K562 (cell line): ENCODE measurements around the gene ZNF322. TPM values are rescaled to one million over a fixed set of nuclear protein-coding genes. Genes with fewer than 3 reads are reported as not detected.

Experiments
- ATAC-seq: fragments of 200-7000 bp; cut with Tn5 transposase; 3 replicates; pipeline ENCODE4 v1.9.1; 2020; ENCODE audit warnings: moderate library complexity
- BruUV-seq: library from RNA; stranded (reverse); fragments of 400-500 nt; replicated peaks from 2 replicates; lab custom pipeline; 2021; lab: Mats Ljungman, UMichigan
- CTCF ChIA-PET: fragments of 300-600 bp; formaldehyde crosslinking; extraction: SDS; loops from one replicate; lab custom pipeline; 2021; ENCODE audit warnings: low intra/inter-chr PET ratio; lab: Yijun Ruan, JAX
- POLR2A ChIA-PET: fragments of 300-600, 350-650 bp; sonication (Branson Sonifier 250); formaldehyde crosslinking; extraction: SDS; loops from one replicate; lab custom pipeline; 2021; ENCODE audit warnings: antibody characterized with exemption, inconsistent platforms; lab: Yijun Ruan, JAX
- DNase-seq, 4 experiments: peaks; one replicate each; pipeline versions ENCODE4 v3.0.0 to v3.0.0-alpha.2; 2011 to 2018; ENCODE audit warnings: low spot score in 3 of 4, mixed read lengths in 3 of 4; ENCODE audit errors: extremely low read depth in 1 of 4
- FAIRE-seq: peaks from 2 replicates; lab custom pipeline; 2011; peaks lifted over from hg19 to GRCh38; lab: Jason Lieb, UNC
- H2AFZ ChIP-seq: 2 replicates; pipeline ENCODE4 v1.6.0; 2011; ENCODE audit warnings: low read depth, low read length, control low read depth, inconsistent platforms
- H3K27ac ChIP-seq: fragments of 200-600 bp; 3 replicates; pipeline ENCODE4 v1.8.0; 2011; ENCODE audit warnings: low read depth, mild to moderate bottlenecking, control low read depth, inconsistent platforms, low read length, moderate library complexity, mixed read lengths; ENCODE audit errors: extremely low read depth
- H3K27me3 ChIP-seq, 2 experiments: fragments of 300-600 bp in 1 of 2; 2 replicates in 1 of 2; 3 replicates in 1 of 2; pipeline versions ENCODE4 v1.6.0 to v1.8.0; 2011; ENCODE audit warnings: inconsistent platforms in 2 of 2, low read length in 2 of 2, mild to moderate bottlenecking in 1 of 2, mixed read lengths in 1 of 2, moderate library complexity in 1 of 2; ENCODE audit not compliant: control insufficient read depth in 2 of 2, insufficient read depth in 2 of 2
- H3K36me3 ChIP-seq: fragments of 300-600 bp; 3 replicates; pipeline ENCODE4 v1.8.0; 2011; ENCODE audit warnings: mild to moderate bottlenecking, low read length, inconsistent platforms; ENCODE audit not compliant: control insufficient read depth, insufficient read depth
- H3K4me1 ChIP-seq, 2 experiments: fragments of 200-600 bp in 1 of 2; replicated peaks in 1 of 2; 2 replicates in 1 of 2; 3 replicates in 1 of 2; pipeline versions ENCODE4 v1.5.1 to v1.8.0; 2011; ENCODE audit warnings: inconsistent platforms in 2 of 2, low read length in 2 of 2, mild to moderate bottlenecking in 1 of 2, mixed read lengths in 1 of 2, moderate library complexity in 1 of 2; ENCODE audit not compliant: control insufficient read depth in 2 of 2, insufficient read depth in 2 of 2
- H3K4me2 ChIP-seq: 2 replicates; pipeline ENCODE4 v1.6.1; 2011; ENCODE audit warnings: low read length, control low read depth, inconsistent platforms, mixed read lengths; ENCODE audit not compliant: insufficient read depth
- H3K4me3 ChIP-seq: fragments of 200-600 bp; sonication (generic), shearing (Covaris generic); 2 replicates; pipeline ENCODE4 v1.5.1; 2016; ENCODE audit warnings: control low read depth, inconsistent platforms
- H3K79me2 ChIP-seq: fragments of 200-600 bp; 3 replicates; pipeline ENCODE4 v1.8.0; 2011; ENCODE audit warnings: low read length, inconsistent platforms; ENCODE audit not compliant: control insufficient read depth, insufficient read depth
- H3K9ac ChIP-seq, 2 experiments: 2 replicates each; pipeline versions ENCODE4 v1.6.0 to v1.6.1; 2011; ENCODE audit warnings: low read depth in 2 of 2, low read length in 2 of 2, control low read depth in 1 of 2, inconsistent platforms in 1 of 2, mild to moderate bottlenecking in 1 of 2, mixed read lengths in 1 of 2; ENCODE audit not compliant: insufficient read depth in 1 of 2
- H3K9me1 ChIP-seq: one replicate; pipeline ENCODE4 v1.6.0; 2011; ENCODE audit warnings: inconsistent platforms, mild to moderate bottlenecking, low read length, moderate library complexity; ENCODE audit not compliant: control insufficient read depth, insufficient read depth
- H3K9me3 ChIP-seq: replicated peaks from 2 replicates; pipeline ENCODE4 v1.5.1; 2011; ENCODE audit warnings: low read depth, low read length, inconsistent platforms; ENCODE audit not compliant: control insufficient read depth, insufficient read depth
- H4K20me1 ChIP-seq: replicated peaks from 2 replicates; pipeline ENCODE4 v1.6.1; 2011; ENCODE audit warnings: low read length, inconsistent platforms, mixed read lengths; ENCODE audit not compliant: control insufficient read depth, insufficient read depth
- ATF6 ChIP-seq: sonication (generic); formaldehyde crosslinking; IDR thresholded peaks from 2 replicates; pipeline ENCODE4 v1.4.0; 2020; ENCODE audit warnings: mild to moderate bottlenecking, missing genetic modification reagents
- CEBPB ChIP-seq: fragments of 450-650 bp; IDR thresholded peaks from 2 replicates; pipeline ENCODE4 v1.6.1; 2016; ENCODE audit warnings: missing genetic modification characterization, missing compliant biosample characterization
- DACH1 ChIP-seq: fragments of 450-650 bp; IDR thresholded peaks from 2 replicates; pipeline ENCODE4 v1.6.1; 2018; ENCODE audit not compliant: partially characterized antibody
- E2F1 ChIP-seq: sonication (generic); formaldehyde crosslinking; IDR thresholded peaks from 2 replicates; pipeline ENCODE4 v1.8.1; 2023; ENCODE audit warnings: mild to moderate bottlenecking, missing genetic modification reagents, moderate library complexity
- NBN ChIP-seq: fragments of 450-650 bp; IDR thresholded peaks from 2 replicates; pipeline ENCODE4 v1.6.1; 2016; ENCODE audit warnings: low read depth, mild to moderate bottlenecking
- TARDBP ChIP-seq: fragments of 450-650 bp; IDR thresholded peaks from 2 replicates; pipeline ENCODE4 v1.6.1; 2016
- TGIF2 ChIP-seq: sonication (generic); formaldehyde crosslinking; IDR thresholded peaks from 2 replicates; pipeline ENCODE4 v1.8.1; 2022; ENCODE audit warnings: mild to moderate bottlenecking, missing genetic modification reagents, moderate library complexity
- ZBTB8A ChIP-seq: fragments of 450-650 bp; IDR thresholded peaks from 2 replicates; pipeline ENCODE4 v1.6.1; 2018; ENCODE audit warnings: mild to moderate bottlenecking, moderate library complexity; ENCODE audit not compliant: partially characterized antibody
- ZKSCAN8 ChIP-seq: fragments of 200-800 bp; sonication (Bioruptor generic); IDR thresholded peaks from 2 replicates; pipeline ENCODE4 v1.6.1; 2016; ENCODE audit warnings: missing genetic modification characterization, missing compliant biosample characterization
- ZNF668 ChIP-seq: fragments of 250-450 bp; sonication (Bioruptor Pico); IDR thresholded peaks from 2 replicates; pipeline ENCODE4 v1.8.0; 2022; ENCODE audit warnings: mild to moderate bottlenecking, inconsistent platforms
- WGBS: fragments of 100-300 bp; shearing (Covaris generic); methylation state at CpG from one replicate; pipeline ENCODE4 v1.1.6; 2016; ENCODE audit warnings: low coverage, mixed read lengths; ENCODE audit not compliant: insufficient coverage; ENCODE audit errors: missing lambda C conversion rate; 5-methylcytosine and 5-hydroxymethylcytosine counted together
- in situ Hi-C: fragments of 300-500 bp; cut with MboI; formaldehyde crosslinking; loops from 4 replicates; pipeline ENCODE4 v1.15.0; 2018; ENCODE audit warnings: inconsistent platforms, mixed read lengths
- intact Hi-C: fragments of 100-400 bp; cut with micrococcal nuclease; formaldehyde crosslinking; loops from 2 replicates; pipeline ENCODE4 v1.14.2; 2022
- polyA plus RNA-seq, 8 experiments: library from polyadenylated mRNA; depleted of rRNA in 4 of 8; stranded (reverse) in 5 of 8; unstranded in 3 of 8; fragments of >200 nt; fragmentation: Nextera tagmentation in 2 of 8; fragmentation: Illumina TruSeq in 1 of 8; extraction: Ambion mirVana in 2 of 8; extraction: Trizol in 1 of 8; gene quantifications; 2 replicates each; pipeline versions ENCODE4 v1.2.1 to v1.2.3, GENCODE V29; 2011 to 2014; ENCODE audit warnings: inconsistent platforms in 1 of 8, missing spikeins in 1 of 8
- total RNA-seq, 7 experiments: library from RNA; depleted of rRNA in 6 of 7; stranded (reverse); fragments of >200 nt in 6 of 7; fragmentation: Illumina TruSeq in 2 of 7; extraction: Trizol in 2 of 7; gene quantifications; 2 replicates each; pipeline versions ENCODE4 v1.2.1 to v1.2.3, GENCODE V29; 2011 to 2021; ENCODE audit warnings: low replicate concordance in 1 of 7
- TF ChIP-seq, protein P1 (sequence below): IDR thresholded peaks from 2 replicates; pipeline ENCODE4 v1.6.1; 2011; ENCODE audit warnings: borderline replicate concordance, low read depth, mild to moderate bottlenecking, moderate library complexity, low read length; ENCODE audit not compliant: insufficient read depth, poor library complexity, severe bottlenecking
- TF ChIP-seq, protein P2 (sequence below), 2 experiments: fragments of 450-650 bp; IDR thresholded peaks; 2 replicates each; pipeline ENCODE4 v1.6.1; 2018; ENCODE audit warnings: mild to moderate bottlenecking in 2 of 2, low read depth in 1 of 2; ENCODE audit not compliant: partially characterized antibody in 2 of 2

The ZNF322 gene
- total and polyA plus RNA-seq, 9 of the 15 experiments (the other 6 are each of a cell fraction or from before 2014, with no cell fraction given) = 4.7 to 31.2 (median 18.7) TPM

DNA sequence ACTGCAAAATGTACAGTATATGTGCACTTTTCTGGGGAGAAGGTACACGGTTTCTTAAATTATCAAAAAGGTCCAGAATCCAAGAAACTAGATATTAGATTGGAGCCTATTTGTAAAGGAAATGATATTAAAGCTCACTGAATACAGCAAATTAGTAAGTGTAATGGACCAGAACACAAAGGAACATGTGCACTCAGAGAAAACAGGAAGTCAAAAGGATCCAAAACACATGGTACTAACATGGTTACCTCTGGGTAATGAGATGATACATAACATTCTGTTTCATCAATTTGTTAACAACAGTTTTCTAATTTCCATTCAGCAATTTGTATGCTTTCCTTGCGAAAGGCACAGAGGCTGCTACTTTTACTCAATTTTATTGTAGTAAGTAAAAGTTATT lies 18.7 kb downstream of the ZNF322 start (continued):
- TF ChIP-seq ATF6 (CRISPR knock-in tag) (no peak), NBN (no peak), ZNF668 (CRISPR knock-in tag) (no peak)

- H3K4me3 ChIP-seq = no peak overlapping the region
- intact Hi-C loops (no loop called here), in situ Hi-C loops (no loop called here)
- no peaks in the 10 kb centered on the region for H3K9me1 ChIP-seq
- FAIRE-seq = no peak
- 0% methylated on average over 1 of the region's 1 CpG for WGBS
- H3K27me3 ChIP-seq = no peaks in the 10 kb centered on the region
- no peak overlapping the region for H3K27ac ChIP-seq
- BruUV-seq = no TSS peak
- no peak overlapping the region for H3K4me2 ChIP-seq
- DNase-seq = no peak
- no peak overlapping the region for H3K9ac ChIP-seq
- no peaks in the 10 kb centered on the region for H3K36me3 ChIP-seq
- H3K9me3 ChIP-seq = no peaks in the 10 kb centered on the region
- POLR2A ChIA-PET = no interaction called here
- no peak overlapping the region for H2AFZ ChIP-seq
- CTCF ChIA-PET = no interaction called here
- H3K79me2 ChIP-seq = no peaks in the 10 kb centered on the region
- no peak for ATAC-seq
- H3K4me1 ChIP-seq = no peaks in the 10 kb centered on the region
- H4K20me1 ChIP-seq = no peaks in the 10 kb centered on the region
- TF ChIP-seq CEBPB (tag) (peak; percentile 79), TGIF2 (CRISPR knock-in tag) (no peak), TARDBP (no peak), ZBTB8A (no peak), DACH1 (no peak), ZKSCAN8 (no peak), E2F1 (CRISPR knock-in tag) (no peak)
- TF ChIP-seq, protein P1, sequence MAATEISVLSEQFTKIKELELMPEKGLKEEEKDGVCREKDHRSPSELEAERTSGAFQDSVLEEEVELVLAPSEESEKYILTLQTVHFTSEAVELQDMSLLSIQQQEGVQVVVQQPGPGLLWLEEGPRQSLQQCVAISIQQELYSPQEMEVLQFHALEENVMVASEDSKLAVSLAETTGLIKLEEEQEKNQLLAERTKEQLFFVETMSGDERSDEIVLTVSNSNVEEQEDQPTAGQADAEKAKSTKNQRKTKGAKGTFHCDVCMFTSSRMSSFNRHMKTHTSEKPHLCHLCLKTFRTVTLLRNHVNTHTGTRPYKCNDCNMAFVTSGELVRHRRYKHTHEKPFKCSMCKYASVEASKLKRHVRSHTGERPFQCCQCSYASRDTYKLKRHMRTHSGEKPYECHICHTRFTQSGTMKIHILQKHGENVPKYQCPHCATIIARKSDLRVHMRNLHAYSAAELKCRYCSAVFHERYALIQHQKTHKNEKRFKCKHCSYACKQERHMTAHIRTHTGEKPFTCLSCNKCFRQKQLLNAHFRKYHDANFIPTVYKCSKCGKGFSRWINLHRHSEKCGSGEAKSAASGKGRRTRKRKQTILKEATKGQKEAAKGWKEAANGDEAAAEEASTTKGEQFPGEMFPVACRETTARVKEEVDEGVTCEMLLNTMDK = no peak
- TF ChIP-seq, protein P2, sequence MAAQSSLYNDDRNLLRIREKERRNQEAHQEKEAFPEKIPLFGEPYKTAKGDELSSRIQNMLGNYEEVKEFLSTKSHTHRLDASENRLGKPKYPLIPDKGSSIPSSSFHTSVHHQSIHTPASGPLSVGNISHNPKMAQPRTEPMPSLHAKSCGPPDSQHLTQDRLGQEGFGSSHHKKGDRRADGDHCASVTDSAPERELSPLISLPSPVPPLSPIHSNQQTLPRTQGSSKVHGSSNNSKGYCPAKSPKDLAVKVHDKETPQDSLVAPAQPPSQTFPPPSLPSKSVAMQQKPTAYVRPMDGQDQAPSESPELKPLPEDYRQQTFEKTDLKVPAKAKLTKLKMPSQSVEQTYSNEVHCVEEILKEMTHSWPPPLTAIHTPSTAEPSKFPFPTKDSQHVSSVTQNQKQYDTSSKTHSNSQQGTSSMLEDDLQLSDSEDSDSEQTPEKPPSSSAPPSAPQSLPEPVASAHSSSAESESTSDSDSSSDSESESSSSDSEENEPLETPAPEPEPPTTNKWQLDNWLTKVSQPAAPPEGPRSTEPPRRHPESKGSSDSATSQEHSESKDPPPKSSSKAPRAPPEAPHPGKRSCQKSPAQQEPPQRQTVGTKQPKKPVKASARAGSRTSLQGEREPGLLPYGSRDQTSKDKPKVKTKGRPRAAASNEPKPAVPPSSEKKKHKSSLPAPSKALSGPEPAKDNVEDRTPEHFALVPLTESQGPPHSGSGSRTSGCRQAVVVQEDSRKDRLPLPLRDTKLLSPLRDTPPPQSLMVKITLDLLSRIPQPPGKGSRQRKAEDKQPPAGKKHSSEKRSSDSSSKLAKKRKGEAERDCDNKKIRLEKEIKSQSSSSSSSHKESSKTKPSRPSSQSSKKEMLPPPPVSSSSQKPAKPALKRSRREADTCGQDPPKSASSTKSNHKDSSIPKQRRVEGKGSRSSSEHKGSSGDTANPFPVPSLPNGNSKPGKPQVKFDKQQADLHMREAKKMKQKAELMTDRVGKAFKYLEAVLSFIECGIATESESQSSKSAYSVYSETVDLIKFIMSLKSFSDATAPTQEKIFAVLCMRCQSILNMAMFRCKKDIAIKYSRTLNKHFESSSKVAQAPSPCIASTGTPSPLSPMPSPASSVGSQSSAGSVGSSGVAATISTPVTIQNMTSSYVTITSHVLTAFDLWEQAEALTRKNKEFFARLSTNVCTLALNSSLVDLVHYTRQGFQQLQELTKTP (IDR thresholded peaks at IDR 0.05; ENCODE audit: low read depth in 1 of 2, partially characterized antibody in 2 of 2) = no peak
These were observed 30.2 kb downstream of the ZNF322 start for GRCh38 chr6:26629359-26629758.
